ENCODE measurements around the gene PLCH2. TPM values are rescaled to one million over a fixed set of nuclear protein-coding genes. Genes with fewer than 3 reads are reported as not detected.

The PLCH2 gene
- total and polyA plus RNA-seq, 2 donors (not counting 3 experiments of a cell fraction or from before 2014, with no cell fraction given) = 0.19 to 0.31 TPM

DNA sequence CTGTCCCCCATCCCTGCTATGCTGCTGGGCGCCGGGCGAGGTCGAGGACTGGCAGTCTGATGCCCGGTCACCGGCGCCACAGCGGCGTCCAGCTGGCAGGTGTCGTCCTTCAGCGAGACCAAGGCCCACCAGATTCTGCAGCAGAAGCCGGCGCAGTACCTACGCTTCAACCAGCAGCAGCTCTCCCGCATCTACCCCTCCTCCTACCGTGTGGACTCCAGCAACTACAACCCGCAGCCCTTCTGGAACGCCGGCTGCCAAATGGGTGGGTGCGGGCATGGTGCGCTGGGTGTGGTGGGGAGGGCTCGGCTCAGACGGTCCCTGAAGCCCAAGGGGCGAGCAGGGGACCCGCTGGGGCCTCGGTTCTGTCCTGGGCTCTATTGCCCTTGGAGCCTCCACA is 20.7 kb downstream of the PLCH2 start:
- no peak for FAIRE-seq

GRCh38 chr1:2497891-2498290 is 21.8 kb downstream of the PLCH2 start:
- no peaks in the 10 kb centered on the region for H3K27me3 ChIP-seq (ENCODE audit: control insufficient read depth in 2 of 2, insufficient read depth in 2 of 2, low read length in 2 of 2)
- H3K4me3 ChIP-seq (replicated peaks in 1 of 3; ENCODE audit: insufficient read depth in 1 of 3, low read depth in 1 of 3, low read length in 3 of 3) = no peak overlapping the region
- POLR2A ChIA-PET = no interaction called here
- intact Hi-C loops (cut with micrococcal nuclease) = no loop called here
- no peak overlapping the region for H2AFZ ChIP-seq (ENCODE audit: low read depth, low read length)
- DNase-seq (ENCODE audit: low read depth, low spot score) = no peak
- no peak overlapping the region for H3K27ac ChIP-seq (ENCODE audit: insufficient read depth, low read depth, low read length)
- CTCF ChIA-PET = no interaction called here
- no TSS peak for BruUV-seq (replicated peaks)
- no peaks in the 10 kb centered on the region for H3K4me1 ChIP-seq (ENCODE audit: control insufficient read depth, extremely low read depth, insufficient read depth, low read length)
- dilution Hi-C loops (cut with MboI; ENCODE audit: extremely low pct_ligation_motif_present, low sequenced_read_pairs) = no loop called here
- H4K20me1 ChIP-seq (replicated peaks; ENCODE audit: control insufficient read depth, extremely low read depth, insufficient read depth, low read length) = no peaks in the 10 kb centered on the region
- H3K9me1 ChIP-seq (replicated peaks; ENCODE audit: control insufficient read depth, extremely low read depth, insufficient read depth, low read length) = no peaks in the 10 kb centered on the region
- no peaks in the 10 kb centered on the region for H3K79me2 ChIP-seq (ENCODE audit: control insufficient read depth, insufficient read depth, low read length)
- H3K4me2 ChIP-seq (ENCODE audit: insufficient read depth, low read length) = no peak overlapping the region
- no peak for FAIRE-seq
- no peak overlapping the region for H3K9ac ChIP-seq (replicated peaks; ENCODE audit: extremely low read depth, insufficient read depth, low read length)
- no peaks in the 10 kb centered on the region for H3K36me3 ChIP-seq (ENCODE audit: control insufficient read depth in 2 of 2, extremely low read depth in 1 of 2, insufficient read depth in 2 of 2, low read length in 2 of 2)
- no peak for TF ChIP-seq FOS (IDR thresholded peaks at IDR 0.05; ENCODE audit: borderline replicate concordance, insufficient read depth, low read length)
- H3K9me3 ChIP-seq (replicated peaks; ENCODE audit: control insufficient read depth, insufficient read depth, low read length) = no peaks in the 10 kb centered on the region

More for the DNA sequence above, 20.7 kb downstream of the PLCH2 start:
- CTCF ChIA-PET = no interaction called here
- no peak overlapping the region for H3K27ac ChIP-seq (ENCODE audit: insufficient read depth, low read depth, low read length)
- DNase-seq (ENCODE audit: low read depth, low spot score) = no peak
- no peak overlapping the region for H3K9ac ChIP-seq (replicated peaks; ENCODE audit: extremely low read depth, insufficient read depth, low read length)
- no TSS peak for BruUV-seq (replicated peaks)
- no peaks in the 10 kb centered on the region for H3K79me2 ChIP-seq (ENCODE audit: control insufficient read depth, insufficient read depth, low read length)
- no peak overlapping the region for H3K4me3 ChIP-seq (replicated peaks in 1 of 3; ENCODE audit: insufficient read depth in 1 of 3, low read depth in 1 of 3, low read length in 3 of 3)
- H3K9me3 ChIP-seq (replicated peaks; ENCODE audit: control insufficient read depth, insufficient read depth, low read length) = no peaks in the 10 kb centered on the region
- TF ChIP-seq FOS (IDR thresholded peaks at IDR 0.05; ENCODE audit: borderline replicate concordance, insufficient read depth, low read length) (no peak), MAX (IDR thresholded peaks at IDR 0.05; ENCODE audit: insufficient read depth, insufficient read length) (no peak)
- no peaks in the 10 kb centered on the region for H3K36me3 ChIP-seq (ENCODE audit: control insufficient read depth in 2 of 2, extremely low read depth in 1 of 2, insufficient read depth in 2 of 2, low read length in 2 of 2)
- no peaks in the 10 kb centered on the region for H3K9me1 ChIP-seq (replicated peaks; ENCODE audit: control insufficient read depth, extremely low read depth, insufficient read depth, low read length)
- H2AFZ ChIP-seq (ENCODE audit: low read depth, low read length) = no peak overlapping the region
- H4K20me1 ChIP-seq (replicated peaks; ENCODE audit: control insufficient read depth, extremely low read depth, insufficient read depth, low read length) = no peaks in the 10 kb centered on the region
- no peaks in the 10 kb centered on the region for H3K27me3 ChIP-seq (ENCODE audit: control insufficient read depth in 2 of 2, insufficient read depth in 2 of 2, low read length in 2 of 2)
- no peak overlapping the region for H3K4me2 ChIP-seq (ENCODE audit: insufficient read depth, low read length)
- intact Hi-C loops (cut with micrococcal nuclease) = no loop called here
- POLR2A ChIA-PET = no interaction called here
- dilution Hi-C loops (cut with MboI; ENCODE audit: extremely low pct_ligation_motif_present, low sequenced_read_pairs) = no loop called here
- no peaks in the 10 kb centered on the region for H3K4me1 ChIP-seq (ENCODE audit: control insufficient read depth, extremely low read depth, insufficient read depth, low read length)

Measured in endothelial cell of umbilical vein (primary cell).